HG02763 (cell line): ENCODE results near the gene GPR17.

Source experiments
- ATAC-seq: cut with Tn5 transposase; IDR thresholded peaks from one replicate; pipeline ENCODE4 v1.9.1; 2021; ENCODE audit warnings: mild to moderate bottlenecking, moderate library complexity; ENCODE audit not compliant: unreplicated experiment

The GPR17 gene

DNA sequence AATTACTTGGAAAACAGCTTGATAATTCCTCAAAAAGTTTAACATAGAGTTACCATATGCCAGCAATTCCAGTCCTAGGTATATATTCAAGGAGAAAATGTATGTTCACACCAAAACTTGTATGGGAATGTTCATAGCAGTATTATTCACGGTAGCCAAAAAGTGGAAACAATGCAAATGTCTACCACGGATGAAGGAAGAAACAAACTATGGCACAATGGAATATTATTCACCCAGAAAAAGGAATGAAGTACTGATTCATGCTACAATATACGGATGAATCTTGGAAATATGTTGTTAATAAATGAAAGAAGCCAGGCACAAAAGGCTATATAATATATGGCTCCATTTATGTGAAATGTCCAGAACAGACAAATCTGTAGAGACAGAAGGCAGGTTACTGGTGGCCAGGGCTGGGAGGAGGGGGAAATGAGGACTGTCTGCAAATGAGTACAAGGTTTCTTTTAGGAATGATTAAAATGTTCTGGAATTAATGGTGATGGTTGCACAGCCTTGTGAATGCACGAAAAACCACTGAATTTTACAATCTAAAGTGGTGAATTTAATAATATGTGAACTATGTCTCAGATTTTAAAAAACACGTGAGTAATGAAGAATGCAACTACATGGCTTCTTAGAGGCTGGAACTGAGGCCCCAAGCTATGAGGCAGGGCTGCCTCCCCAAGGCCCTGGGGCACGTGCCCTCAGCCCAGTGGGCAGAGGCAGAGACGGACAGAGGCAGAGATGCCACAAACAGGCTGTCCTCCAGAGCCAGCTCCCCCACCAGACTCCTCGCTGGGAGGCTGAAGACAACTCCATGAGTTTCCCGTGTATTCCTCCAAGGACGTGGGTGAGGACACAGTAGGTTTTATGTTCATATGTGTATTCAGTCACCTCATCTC is 24.4 kb downstream of the GPR17 start:
- no peak for ATAC-seq

DNA sequence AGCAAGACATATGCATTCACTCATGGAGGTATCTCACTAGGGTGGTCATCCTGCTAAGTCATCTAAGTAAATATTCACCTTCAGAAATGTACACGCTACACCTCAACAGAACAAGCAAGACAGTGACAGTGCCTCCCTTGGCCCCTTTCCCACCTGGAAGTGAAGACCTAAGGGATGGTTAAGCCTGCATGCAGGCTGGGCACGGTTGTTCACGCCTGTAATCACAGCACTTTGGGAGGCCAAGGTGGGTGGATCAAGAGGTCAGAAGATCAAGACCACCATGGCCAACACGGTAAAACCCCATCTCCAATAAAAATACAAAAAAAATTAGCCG is 25.0 kb downstream of the GPR17 start:
- no peak for ATAC-seq

GRCh38 chr2:127671557-127672302 is 25.8 kb downstream of the GPR17 start:
- no peak for ATAC-seq

GRCh38 chr2:127672341-127673224 is 26.6 kb downstream of the GPR17 start:
- ATAC-seq, result no peak

GRCh38 chr2:127673291-127674069 is 27.5 kb downstream of the GPR17 start:
- no peak for ATAC-seq

DNA sequence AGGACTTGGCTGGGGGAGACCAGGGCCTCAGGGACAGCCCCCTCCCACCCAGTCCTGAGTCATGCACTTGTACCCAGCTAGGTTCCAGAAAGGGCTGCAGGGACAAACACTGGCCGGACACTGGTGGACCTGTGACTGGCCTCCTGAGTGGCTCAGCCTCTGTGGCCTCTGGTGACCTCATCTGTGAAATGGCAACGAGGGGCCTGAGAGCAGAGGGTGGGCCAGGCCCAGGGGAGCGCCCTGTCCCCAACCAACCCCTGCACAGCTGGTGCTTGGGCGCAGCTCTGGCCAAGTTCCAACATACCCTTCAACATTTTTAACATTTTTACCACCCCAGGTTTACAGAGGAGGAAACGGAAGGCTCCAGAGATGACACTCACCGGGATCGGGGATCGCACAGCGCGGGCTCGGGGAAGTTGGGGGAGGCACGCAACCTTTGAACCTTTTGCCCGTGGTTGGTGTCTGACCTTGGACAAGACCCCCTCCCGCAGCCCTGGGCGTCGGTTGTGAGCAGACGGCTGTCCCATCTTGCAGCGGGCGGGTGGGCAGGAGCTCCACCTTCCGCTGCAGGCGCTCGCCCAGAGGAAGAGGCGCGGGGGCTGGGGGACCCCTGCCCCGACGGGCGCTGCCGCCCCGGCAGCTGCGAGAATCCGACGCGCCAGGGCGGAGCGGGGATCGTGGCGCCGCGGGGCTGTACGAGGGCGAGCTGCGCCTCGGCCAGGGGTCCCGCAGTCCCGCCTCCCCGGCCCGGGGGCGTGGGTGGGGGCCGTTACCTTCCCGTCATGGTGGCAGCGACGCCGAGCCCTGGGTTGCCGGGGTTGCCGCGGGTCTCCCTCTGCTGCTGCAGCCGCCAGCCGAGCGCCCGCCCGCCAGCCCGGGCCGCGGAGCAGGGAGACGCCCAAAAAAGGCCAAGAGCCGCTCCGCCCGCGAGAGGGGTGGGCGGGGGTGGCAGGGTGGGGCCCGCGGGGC is 28.6 kb downstream of the GPR17 start:
- ATAC-seq, result no peak

GRCh38 chr2:127675331-127676261 is 29.6 kb downstream of the GPR17 start, which contains the start of gene LIMS2:
LIMS2 (minus strand) TSS chr2:127675530; CDS start chr2:127675024, 506 bp downstream.
- ATAC-seq, result no peak

- ATAC-seq, result no peak
These were observed 31.0 kb downstream of the GPR17 start for GRCh38 chr2:127676906-127677305.

- ATAC-seq, result no peak
These were observed 32.6 kb downstream of the GPR17 start for GRCh38 chr2:127678531-127678930.

GRCh38 chr2:127678991-127679390 is 33.0 kb downstream of the GPR17 start:
- ATAC-seq, result no peak

DNA sequence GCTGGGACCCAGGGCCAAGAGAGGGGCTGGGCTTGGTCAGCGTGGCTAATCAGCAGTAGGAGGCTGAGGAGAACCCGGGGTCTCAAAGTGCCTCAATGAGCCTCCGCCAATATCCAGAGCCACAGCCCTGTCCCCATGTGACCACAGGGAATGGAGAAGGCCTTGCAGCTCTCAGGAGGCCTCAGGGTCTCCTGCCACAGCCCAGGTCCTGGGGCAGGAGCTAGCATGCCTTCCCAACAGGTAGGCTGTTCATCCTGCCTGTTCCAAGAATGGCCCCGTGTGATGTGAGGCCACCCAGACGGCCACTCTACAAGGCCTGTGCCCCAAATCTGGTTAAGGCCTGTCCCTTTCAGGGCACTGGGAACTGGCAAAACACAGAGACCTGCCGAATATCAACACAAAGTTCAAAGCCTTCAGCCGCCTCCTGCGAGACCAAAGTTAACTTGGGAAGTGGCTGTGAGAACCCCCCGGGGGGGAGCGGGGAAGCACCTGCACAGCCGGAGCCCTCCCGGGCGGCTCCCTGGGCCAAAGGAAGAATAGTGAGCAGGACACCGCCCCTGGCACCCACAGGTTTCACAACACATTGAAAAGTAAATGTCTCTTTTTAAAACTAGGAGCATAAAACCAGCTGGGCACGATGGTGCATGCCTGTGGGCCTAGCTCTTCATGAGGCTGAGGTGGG is 33.9 kb downstream of the GPR17 start:
- ATAC-seq, result no peak

- no peak for ATAC-seq
These were observed 34.8 kb downstream of the GPR17 start for GRCh38 chr2:127680706-127681287.

- no peak for ATAC-seq
These were observed 35.4 kb downstream of the GPR17 start for GRCh38 chr2:127681288-127681804.

GRCh38 chr2:127681976-127682857 is 36.3 kb downstream of the GPR17 start:
- ATAC-seq, result no peak

DNA sequence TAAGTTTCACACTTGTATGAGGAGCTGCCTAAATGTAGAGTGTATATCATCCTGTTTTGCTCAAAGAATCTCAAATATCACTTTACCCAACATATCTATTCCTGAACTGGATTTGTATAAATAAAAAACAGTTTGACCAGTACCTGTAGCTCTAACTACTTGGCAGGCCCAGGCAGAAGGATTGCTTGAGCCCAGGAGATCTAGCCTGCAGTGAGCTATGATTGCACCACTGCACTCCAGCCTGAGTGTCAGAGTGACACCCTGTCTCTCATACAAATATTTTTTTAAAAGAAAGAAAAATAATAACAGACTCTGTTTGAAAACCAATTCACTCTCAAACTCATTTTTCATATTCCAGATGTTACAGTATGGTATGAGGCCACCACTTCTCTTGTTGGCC is 37.1 kb downstream of the GPR17 start:
- no peak for ATAC-seq

DNA sequence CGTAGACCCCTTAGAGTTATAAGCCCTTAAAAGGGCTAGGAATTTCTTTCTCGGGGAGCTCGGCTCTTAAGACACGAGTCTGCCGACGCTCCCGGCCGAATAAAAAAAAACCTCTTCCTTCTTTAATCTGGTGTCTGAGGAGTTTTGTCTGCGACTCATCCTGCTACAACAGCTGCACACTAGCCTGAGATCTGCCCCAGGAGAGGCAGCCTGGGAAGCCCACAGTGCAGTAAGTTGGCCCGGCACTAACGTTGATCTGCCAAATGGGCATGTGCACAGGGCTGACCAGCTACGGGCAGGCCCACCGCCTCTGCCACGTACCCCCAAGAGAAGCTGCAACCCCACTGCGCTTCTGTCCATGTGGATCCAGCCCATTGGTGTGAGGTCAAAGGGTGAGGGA is 37.8 kb downstream of the GPR17 start:
- no peak for ATAC-seq
